Hair follicle dermal papilla cell (primary cell): Measurements from ENCODE around the gene CYP2C9. TPM values are rescaled to one million over a fixed set of nuclear protein-coding genes. Genes with fewer than 3 reads are reported as not detected.

Source experiments
- small RNA-seq: library from RNA; depleted of rRNA; stranded (forward); fragments of <200 nt; gene quantifications from one replicate; pipeline ENCODE3, GENCODE V24; 2012
- total RNA-seq: library from RNA; depleted of rRNA; stranded (reverse); fragments of >200 nt; gene quantifications from 2 replicates; pipeline ENCODE4 v1.2.3, GENCODE V29; 2012

Gene CYP2C9
- total RNA-seq = not detected in 2 replicates

DNA sequence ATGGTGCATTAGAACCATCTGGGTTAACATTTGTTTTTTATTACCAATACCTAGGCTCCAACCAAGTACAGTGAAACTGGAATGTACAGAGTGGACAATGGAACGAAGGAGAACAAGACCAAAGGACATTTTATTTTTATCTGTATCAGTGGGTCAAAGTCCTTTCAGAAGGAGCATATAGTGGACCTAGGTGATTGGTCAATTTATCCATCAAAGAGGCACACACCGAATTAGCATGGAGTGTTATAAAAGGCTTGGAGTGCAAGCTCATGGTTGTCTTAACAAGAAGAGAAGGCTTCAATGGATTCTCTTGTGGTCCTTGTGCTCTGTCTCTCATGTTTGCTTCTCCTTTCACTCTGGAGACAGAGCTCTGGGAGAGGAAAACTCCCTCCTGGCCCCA, at the start of gene CYP2C9:
Gene CYP2C9 (plus strand): TSS at position 276 of the 400 bp plus-strand sequence. CDS start 25 bp downstream, at position 301.

Small RNAs within 50 kb of the gene (small RNA-seq; reads per million reads assigned to genes)
- not detected for gene CYP2C60P

Other genes starting within 250 kb of the CYP2C9 start
- gene CYP2C19, start 176.0 kb upstream of the CYP2C9 start, total RNA-seq = not detected in 2 replicates
- 0.32 TPM in 1 of 2 replicates, not detected in the other for gene CYP2C8, start 130.8 kb downstream of the CYP2C9 start, total RNA-seq